Amygdala (tissue), 56 donors: ENCODE results near the gene TRIM8.
"Not testable (repeated sequence)": the region's sequence is repeated elsewhere in the genome, so short reads cannot be mapped to it uniquely, and the experiment has no call there.

Experiments
- DNase-seq, 56 donors: peaks; one replicate each; lab custom pipeline; 2025; lab: John Stamatoyannopoulos, UW

Gene TRIM8

GRCh38 chr10:102682981-102683380 lies 38.7 kb downstream of the TRIM8 start:
- no peak for DNase-seq

- DNase-seq, result no peak
These were observed 39.5 kb downstream of the TRIM8 start for GRCh38 chr10:102683736-102684135.

- no peak for DNase-seq
These were observed 47.2 kb downstream of the TRIM8 start for GRCh38 chr10:102691285-102692066.

- DNase-seq, result not testable (repeated sequence)
These were observed 51.1 kb downstream of the TRIM8 start for GRCh38 chr10:102695401-102695800.

- DNase-seq, result no peak
These were observed 52.5 kb downstream of the TRIM8 start for GRCh38 chr10:102696736-102697135.

- no peak for DNase-seq
These were observed 54.6 kb downstream of the TRIM8 start for GRCh38 chr10:102698894-102699293.

- no peak for DNase-seq
These were observed 57.0 kb downstream of the TRIM8 start for GRCh38 chr10:102701272-102701671.

- no peak for DNase-seq
These were observed 57.5 kb downstream of the TRIM8 start for GRCh38 chr10:102701796-102702195.

- DNase-seq, result no peak
These were observed 58.5 kb downstream of the TRIM8 start for GRCh38 chr10:102702742-102703141.

- no peak for DNase-seq
These were observed 60.6 kb downstream of the TRIM8 start for GRCh38 chr10:102704915-102705314.

GRCh38 chr10:102705531-102705930 lies 61.3 kb downstream of the TRIM8 start:
- DNase-seq, result no peak
